Measurements from ENCODE around the gene ORAI3. TPM values are rescaled to one million over a fixed set of nuclear protein-coding genes. Genes with fewer than 3 reads are reported as not detected.

Gene ORAI3
- polyA plus RNA-seq, 2 of the 4 experiments (the other 2 are of a cell fraction): 10.5 to 14.1 TPM

DNA sequence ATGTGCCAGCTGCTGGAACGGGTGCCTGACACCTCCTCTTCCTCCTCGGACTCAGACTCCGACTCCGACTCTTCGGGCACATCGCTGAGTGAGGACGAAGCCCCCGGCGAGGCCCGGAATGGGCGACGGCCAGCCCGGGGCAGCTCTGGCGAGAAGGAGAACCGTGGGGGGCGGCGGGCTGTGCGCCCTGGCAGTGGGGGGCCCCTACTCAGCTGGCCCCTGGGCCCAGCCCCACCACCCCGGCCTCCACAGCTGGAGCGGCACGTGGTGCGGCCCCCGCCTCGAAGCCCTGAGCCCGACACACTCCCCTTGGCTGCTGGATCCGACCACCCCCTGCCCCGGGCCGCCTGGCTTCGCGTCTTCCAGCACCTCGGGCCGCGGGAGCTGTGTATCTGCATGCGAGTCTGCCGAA, 18.7 kb upstream of the ORAI3 start:
- ChIA-PET POLR2A (no interaction called here), CTCF (interaction anchor here (1.1 to 12.2 kb wide), 2 partner anchors 11 to 23 kb away, joined by 5 to 134 read pairs; no protein-coding TSS in a partner anchor)
- ATAC-seq (no peak), DNase-seq (ENCODE audit: low read depth in 1 of 2, low spot score in 1 of 2) (no peak), FAIRE-seq (no peak)
- no peak for TF ChIP-seq HOXA7 (CRISPR knock-in tag; IDR thresholded peaks at IDR 0.05)
- no peak for TF ChIP-seq ZC3H11A (IDR thresholded peaks at IDR 0.05)
- TF ChIP-seq SMC3 (IDR thresholded peaks at IDR 0.05): no peak
- TF ChIP-seq JUNB (IDR thresholded peaks at IDR 0.05): no peak
- TF ChIP-seq ZSCAN20 (CRISPR knock-in tag; IDR thresholded peaks at IDR 0.05): no peak
- no peak for TF ChIP-seq CBX8 (IDR thresholded peaks at IDR 0.05)
- TF ChIP-seq JUN (IDR thresholded peaks at IDR 0.05): no peak
- TF ChIP-seq, protein P1, sequence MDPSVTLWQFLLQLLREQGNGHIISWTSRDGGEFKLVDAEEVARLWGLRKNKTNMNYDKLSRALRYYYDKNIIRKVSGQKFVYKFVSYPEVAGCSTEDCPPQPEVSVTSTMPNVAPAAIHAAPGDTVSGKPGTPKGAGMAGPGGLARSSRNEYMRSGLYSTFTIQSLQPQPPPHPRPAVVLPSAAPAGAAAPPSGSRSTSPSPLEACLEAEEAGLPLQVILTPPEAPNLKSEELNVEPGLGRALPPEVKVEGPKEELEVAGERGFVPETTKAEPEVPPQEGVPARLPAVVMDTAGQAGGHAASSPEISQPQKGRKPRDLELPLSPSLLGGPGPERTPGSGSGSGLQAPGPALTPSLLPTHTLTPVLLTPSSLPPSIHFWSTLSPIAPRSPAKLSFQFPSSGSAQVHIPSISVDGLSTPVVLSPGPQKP (IDR thresholded peaks at IDR 0.05; ENCODE audit: low read depth, low read length): no peak
- TF ChIP-seq HDAC2 (IDR thresholded peaks at IDR 0.05): no peak
- no peak for TF ChIP-seq POLR2AphosphoS2 (conservative IDR thresholded peaks at IDR 0.05; ENCODE audit: low read length)
- H3K9me3 ChIP-seq: no peaks in the 10 kb centered on the region
- 94% methylated on average over 32 of the region's 35 CpGs for WGBS (ENCODE audit: missing lambda C conversion rate)
- peaks cover 7% of the 10 kb centered on the region; the same call in 2 of the 3 replicates for H3K4me1 ChIP-seq
- H3K27ac ChIP-seq: no peak overlapping the region
- no peak overlapping the region for H3K4me3 ChIP-seq
- H3K4me2 ChIP-seq: no peak overlapping the region

DNA sequence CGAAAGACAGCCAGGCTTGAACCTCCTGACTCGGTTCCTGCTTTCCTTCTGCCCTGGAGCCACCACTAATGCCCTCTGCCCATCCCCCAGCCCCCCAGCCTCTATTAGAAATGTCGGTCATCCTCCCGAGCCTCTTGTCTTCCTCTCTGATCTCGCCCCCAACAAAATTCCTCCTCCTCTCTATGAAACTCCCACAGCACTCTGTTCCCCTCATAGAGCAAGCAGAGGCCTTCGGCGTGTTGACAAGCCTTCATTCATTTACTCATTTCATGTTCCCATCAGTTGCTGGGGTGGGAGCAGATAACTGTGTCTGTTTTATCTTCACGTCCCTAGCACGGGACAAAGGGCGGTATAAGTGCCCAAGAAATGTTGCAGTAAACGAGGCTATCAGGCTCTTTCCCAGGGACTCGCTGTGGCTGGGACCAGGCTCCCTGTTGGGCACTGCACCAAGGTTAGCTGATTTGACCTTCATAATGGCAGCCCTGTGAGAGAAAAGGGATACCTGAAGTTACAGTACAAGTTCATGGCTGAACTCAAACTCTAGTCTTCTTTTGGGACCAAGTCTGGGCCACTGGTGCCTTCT, 17.7 kb upstream of the ORAI3 start:
- TF ChIP-seq FOSB (CRISPR knock-in tag; IDR thresholded peaks at IDR 0.05) (no peak), EHF (CRISPR knock-in tag; IDR thresholded peaks at IDR 0.05) (no peak), CBX8 (IDR thresholded peaks at IDR 0.05) (no peak), NPAS2 (CRISPR knock-in tag; IDR thresholded peaks at IDR 0.05; ENCODE audit: borderline replicate concordance) (no peak), HOXA7 (CRISPR knock-in tag; IDR thresholded peaks at IDR 0.05) (no peak), POLR2A (IDR thresholded peaks at IDR 0.05; ENCODE audit: low read length) (no peak), ZNF302 (CRISPR knock-in tag; IDR thresholded peaks at IDR 0.05) (no peak), NR3C1 (IDR thresholded peaks at IDR 0.05) (no peak), HOXB5 (CRISPR knock-in tag; IDR thresholded peaks at IDR 0.05) (no peak), ZFP36 (IDR thresholded peaks at IDR 0.05; ENCODE audit: borderline replicate concordance, partially characterized antibody) (no peak), CHD4 (IDR thresholded peaks at IDR 0.05; ENCODE audit: borderline replicate concordance) (no peak), CBX2 (IDR thresholded peaks at IDR 0.05; ENCODE audit: borderline replicate concordance, low read depth) (no peak)
- TF ChIP-seq, protein P2, sequence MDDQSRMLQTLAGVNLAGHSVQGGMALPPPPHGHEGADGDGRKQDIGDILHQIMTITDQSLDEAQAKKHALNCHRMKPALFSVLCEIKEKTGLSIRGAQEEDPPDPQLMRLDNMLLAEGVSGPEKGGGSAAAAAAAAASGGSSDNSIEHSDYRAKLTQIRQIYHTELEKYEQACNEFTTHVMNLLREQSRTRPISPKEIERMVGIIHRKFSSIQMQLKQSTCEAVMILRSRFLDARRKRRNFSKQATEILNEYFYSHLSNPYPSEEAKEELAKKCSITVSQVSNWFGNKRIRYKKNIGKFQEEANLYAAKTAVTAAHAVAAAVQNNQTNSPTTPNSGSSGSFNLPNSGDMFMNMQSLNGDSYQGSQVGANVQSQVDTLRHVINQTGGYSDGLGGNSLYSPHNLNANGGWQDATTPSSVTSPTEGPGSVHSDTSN (IDR thresholded peaks at IDR 0.05): no peak
- Histone ChIP-seq H3K9me3 (no peaks in the 10 kb centered on the region), H3K4me3 (no peak overlapping the region), H3K27ac (no peak overlapping the region), H3K4me1 (peaks cover 6% of the 10 kb centered on the region; the same call in 2 of the 3 replicates), H3K4me2 (no peak overlapping the region)
- no peak for ATAC-seq
- no peak for DNase-seq (ENCODE audit: low read depth in 1 of 2, low spot score in 1 of 2)
- 85% methylated on average over 12 of the region's 12 CpGs for WGBS (ENCODE audit: missing lambda C conversion rate)
- FAIRE-seq: no peak
- POLR2A ChIA-PET: interaction anchor here (0.6 kb wide), 1 partner anchor 9 kb away, joined by 3 read pairs; no protein-coding TSS in a partner anchor
- CTCF ChIA-PET: interaction anchor here (0.6 to 12.2 kb wide), 3 partner anchors 10 to 241 kb away, joined by 3 to 134 read pairs (median 3); no protein-coding TSS in a partner anchor

DNA sequence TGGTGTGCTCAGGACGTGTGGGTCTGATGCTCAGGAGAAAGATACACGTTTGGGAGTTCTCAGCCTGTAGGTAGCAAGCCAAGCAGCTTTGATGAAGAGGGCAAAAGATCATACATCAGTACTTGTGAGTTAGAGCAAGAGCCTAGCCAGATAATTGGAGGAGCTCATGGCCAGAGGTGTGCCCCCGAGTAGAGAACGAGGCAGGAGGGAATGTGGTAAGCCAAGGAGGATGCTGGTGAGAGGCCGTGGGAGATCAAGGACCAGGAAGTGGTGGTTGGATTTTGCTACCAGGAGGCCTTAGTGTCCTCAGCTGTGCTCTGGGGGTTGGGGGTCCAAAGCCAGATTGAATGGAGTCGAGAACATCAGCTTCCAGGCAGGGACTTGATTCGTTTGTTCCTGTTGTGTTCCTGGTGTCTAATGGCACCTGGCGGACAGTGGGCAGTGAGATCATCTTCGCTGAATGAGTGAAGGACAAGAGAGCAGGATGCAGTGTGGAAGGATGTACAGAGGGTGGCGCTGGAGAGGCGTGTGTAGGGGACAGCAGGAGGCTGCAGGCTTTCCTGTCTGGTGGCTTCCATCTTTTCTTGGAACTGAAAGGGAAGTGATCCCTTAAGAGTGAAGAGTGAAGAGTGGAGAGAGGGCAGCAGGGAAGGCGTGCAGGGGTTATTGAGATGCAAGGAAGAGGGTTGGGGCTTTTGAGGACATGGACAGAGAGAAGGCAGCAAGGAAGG, 13.9 kb upstream of the ORAI3 start:
- no peak for FAIRE-seq
- POLR2A ChIA-PET: no interaction called here
- peak; percentile 45 to 72 for DNase-seq (ENCODE audit: low read depth in 1 of 2, low spot score in 1 of 2)
- no peak for TF ChIP-seq EHF (CRISPR knock-in tag; IDR thresholded peaks at IDR 0.05)
- TF ChIP-seq, protein P3, sequence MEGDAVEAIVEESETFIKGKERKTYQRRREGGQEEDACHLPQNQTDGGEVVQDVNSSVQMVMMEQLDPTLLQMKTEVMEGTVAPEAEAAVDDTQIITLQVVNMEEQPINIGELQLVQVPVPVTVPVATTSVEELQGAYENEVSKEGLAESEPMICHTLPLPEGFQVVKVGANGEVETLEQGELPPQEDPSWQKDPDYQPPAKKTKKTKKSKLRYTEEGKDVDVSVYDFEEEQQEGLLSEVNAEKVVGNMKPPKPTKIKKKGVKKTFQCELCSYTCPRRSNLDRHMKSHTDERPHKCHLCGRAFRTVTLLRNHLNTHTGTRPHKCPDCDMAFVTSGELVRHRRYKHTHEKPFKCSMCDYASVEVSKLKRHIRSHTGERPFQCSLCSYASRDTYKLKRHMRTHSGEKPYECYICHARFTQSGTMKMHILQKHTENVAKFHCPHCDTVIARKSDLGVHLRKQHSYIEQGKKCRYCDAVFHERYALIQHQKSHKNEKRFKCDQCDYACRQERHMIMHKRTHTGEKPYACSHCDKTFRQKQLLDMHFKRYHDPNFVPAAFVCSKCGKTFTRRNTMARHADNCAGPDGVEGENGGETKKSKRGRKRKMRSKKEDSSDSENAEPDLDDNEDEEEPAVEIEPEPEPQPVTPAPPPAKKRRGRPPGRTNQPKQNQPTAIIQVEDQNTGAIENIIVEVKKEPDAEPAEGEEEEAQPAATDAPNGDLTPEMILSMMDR (IDR thresholded peaks at IDR 0.05): peak; percentile 40
- no peak for TF ChIP-seq JUN (IDR thresholded peaks at IDR 0.05)
- 0 out of 5 replicates have a peak, but pooled peaks have one; percentile 15 to 22 for TF ChIP-seq RAD21 (conservative IDR thresholded peaks at IDR 0.05 in 1 of 2, IDR thresholded peaks at IDR 0.05 in 1 of 2)
- H3K27ac ChIP-seq: no peak overlapping the region
- H3K4me1 ChIP-seq: peaks cover 4% of the 10 kb centered on the region; the same call in 1 of the 3 replicates
- 63% methylated on average over 12 of the region's 12 CpGs for WGBS (ENCODE audit: missing lambda C conversion rate)
- ATAC-seq: peak; percentile 57 to 84; a peak in 4 of 6 replicates
- CTCF ChIA-PET: interaction anchor here (0.9 to 12.2 kb wide), 10 partner anchors 6 to 207 kb away, joined by 3 to 134 read pairs (median 8); no protein-coding TSS in a partner anchor
- H3K9me3 ChIP-seq: no peaks in the 10 kb centered on the region
- H3K4me2 ChIP-seq: no peak overlapping the region
- H3K4me3 ChIP-seq: no peak overlapping the region
